Measurements from ENCODE around the gene KRTAP5-9. TPM values are rescaled to one million over a fixed set of nuclear protein-coding genes. Genes with fewer than 3 reads are reported as not detected.

Gene KRTAP5-9
- total and polyA plus RNA-seq, 2 of the 8 experiments (the other 6 are each of a cell fraction or from before 2014, with no cell fraction given) = 0.11 TPM; not detected in 1

DNA sequence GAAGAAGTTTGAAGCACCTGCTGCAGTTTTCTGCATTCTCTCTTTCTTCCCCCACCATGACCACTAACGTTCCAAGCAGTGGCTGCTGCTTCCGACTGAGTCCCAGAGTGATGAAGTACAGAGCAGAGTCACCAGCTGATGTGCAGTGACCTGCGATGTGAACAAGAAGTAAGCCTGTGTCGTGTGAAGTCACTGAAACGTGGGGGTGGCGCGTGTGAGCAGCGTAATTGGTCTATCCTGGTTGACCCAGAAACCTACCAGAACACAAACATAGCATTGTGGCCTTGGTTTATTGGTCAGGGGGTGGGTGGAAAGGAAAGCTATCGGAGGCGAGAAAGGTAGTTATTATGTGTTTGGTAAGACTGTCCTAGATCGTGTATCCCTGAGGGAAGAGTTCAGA lies 17.6 kb upstream of the KRTAP5-9 start (continued):
- TF ChIP-seq EGR1 (IDR thresholded peaks at IDR 0.05; ENCODE audit: borderline replicate concordance, low read depth, low read length) = no peak
- TF ChIP-seq RAD21 (IDR thresholded peaks at IDR 0.05 in 1 of 2, conservative IDR thresholded peaks at IDR 0.05 in 1 of 2; ENCODE audit: low read depth in 2 of 2, low read length in 2 of 2) = no peak

Data from H1 (cell line).